ENCODE measurements around the gene NANOS2.

- TF ChIP-seq, protein P1, sequence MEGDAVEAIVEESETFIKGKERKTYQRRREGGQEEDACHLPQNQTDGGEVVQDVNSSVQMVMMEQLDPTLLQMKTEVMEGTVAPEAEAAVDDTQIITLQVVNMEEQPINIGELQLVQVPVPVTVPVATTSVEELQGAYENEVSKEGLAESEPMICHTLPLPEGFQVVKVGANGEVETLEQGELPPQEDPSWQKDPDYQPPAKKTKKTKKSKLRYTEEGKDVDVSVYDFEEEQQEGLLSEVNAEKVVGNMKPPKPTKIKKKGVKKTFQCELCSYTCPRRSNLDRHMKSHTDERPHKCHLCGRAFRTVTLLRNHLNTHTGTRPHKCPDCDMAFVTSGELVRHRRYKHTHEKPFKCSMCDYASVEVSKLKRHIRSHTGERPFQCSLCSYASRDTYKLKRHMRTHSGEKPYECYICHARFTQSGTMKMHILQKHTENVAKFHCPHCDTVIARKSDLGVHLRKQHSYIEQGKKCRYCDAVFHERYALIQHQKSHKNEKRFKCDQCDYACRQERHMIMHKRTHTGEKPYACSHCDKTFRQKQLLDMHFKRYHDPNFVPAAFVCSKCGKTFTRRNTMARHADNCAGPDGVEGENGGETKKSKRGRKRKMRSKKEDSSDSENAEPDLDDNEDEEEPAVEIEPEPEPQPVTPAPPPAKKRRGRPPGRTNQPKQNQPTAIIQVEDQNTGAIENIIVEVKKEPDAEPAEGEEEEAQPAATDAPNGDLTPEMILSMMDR (conservative IDR thresholded peaks at IDR 0.05; ENCODE audit: low read depth, low read length), result no peak
- TF ChIP-seq EZH2 (IDR thresholded peaks at IDR 0.05; ENCODE audit: borderline replicate concordance, low read depth, low read length, poor library complexity, severe bottlenecking), result no peak
Measured at GRCh38 chr19:45911291-45911690, 3.3 kb downstream of the NANOS2 start.

Data from A673 (cell line).